HEK293T (cell line): ENCODE measurements around the gene TMEM203.

Experiments
- CTCF ChIA-PET: fragments of 350-600 bp; formaldehyde crosslinking; extraction: SDS; loops from one replicate; lab custom pipeline; 2021; ENCODE audit warnings: antibody characterized with exemption, inconsistent platforms; lab: Yijun Ruan, JAX
- POLR2A ChIA-PET: fragments of 350-600 bp; formaldehyde crosslinking; extraction: SDS; loops from one replicate; lab custom pipeline; 2020; ENCODE audit warnings: antibody characterized with exemption, inconsistent platforms; lab: Yijun Ruan, JAX
- DNase-seq: peaks from one replicate; pipeline ENCODE4 v3.0.0; 2012; ENCODE audit warnings: mixed read lengths; ENCODE audit errors: extremely low spot score
- ARNT ChIP-seq: fragments of 450-650 bp; IDR thresholded peaks from 2 replicates; pipeline ENCODE4 v1.6.1; 2017; ENCODE audit warnings: mild to moderate bottlenecking
- BHLHE40 ChIP-seq: fragments of 450-650 bp; IDR thresholded peaks from 2 replicates; pipeline ENCODE4 v1.6.1; 2016; ENCODE audit warnings: mild to moderate bottlenecking, moderate library complexity, borderline replicate concordance
- ELF4 ChIP-seq: fragments of 450-650 bp; IDR thresholded peaks from 2 replicates; pipeline ENCODE4 v1.6.1; 2017; ENCODE audit warnings: antibody characterized with exemption
- FOXA1 ChIP-seq: fragments of 450-650 bp; IDR thresholded peaks from 2 replicates; pipeline ENCODE4 v1.6.1; 2016; ENCODE audit warnings: mild to moderate bottlenecking
- FOXK2 ChIP-seq: fragments of 450-650 bp; IDR thresholded peaks from 2 replicates; pipeline ENCODE4 v1.6.1; 2016; ENCODE audit warnings: mild to moderate bottlenecking
- FOXM1 ChIP-seq: fragments of 450-650 bp; IDR thresholded peaks from 2 replicates; pipeline ENCODE4 v1.6.1; 2017; ENCODE audit warnings: mild to moderate bottlenecking, borderline replicate concordance
- HDGF ChIP-seq: fragments of 450-650 bp; IDR thresholded peaks from 2 replicates; pipeline ENCODE4 v1.6.1; 2017; ENCODE audit warnings: antibody characterized with exemption, borderline replicate concordance
- L3MBTL2 ChIP-seq: fragments of 450-650 bp; conservative IDR thresholded peaks from 2 replicates; pipeline ENCODE4 v1.6.1; 2016; ENCODE audit warnings: mild to moderate bottlenecking
- LEF1 ChIP-seq: fragments of 450-650 bp; IDR thresholded peaks from 2 replicates; pipeline ENCODE4 v1.6.1; 2017; ENCODE audit warnings: mild to moderate bottlenecking, borderline replicate concordance
- NFRKB ChIP-seq: fragments of 450-650 bp; IDR thresholded peaks from 2 replicates; pipeline ENCODE4 v1.6.1; 2016; ENCODE audit warnings: mild to moderate bottlenecking, moderate library complexity
- PKNOX1 ChIP-seq: fragments of 450-650 bp; IDR thresholded peaks from 2 replicates; pipeline ENCODE4 v1.6.1; 2016
- SP1 ChIP-seq: fragments of 450-650 bp; IDR thresholded peaks from 2 replicates; pipeline ENCODE4 v1.6.1; 2017
- SUZ12 ChIP-seq: fragments of 450-650 bp; IDR thresholded peaks from 2 replicates; pipeline ENCODE4 v1.6.1; 2016; ENCODE audit warnings: mild to moderate bottlenecking
- TARDBP ChIP-seq: fragments of 450-650 bp; IDR thresholded peaks from 2 replicates; pipeline ENCODE4 v1.6.1; 2016
- ZNF384 ChIP-seq: fragments of 450-650 bp; IDR thresholded peaks from 2 replicates; pipeline ENCODE4 v1.6.1; 2016

Gene TMEM203

DNA sequence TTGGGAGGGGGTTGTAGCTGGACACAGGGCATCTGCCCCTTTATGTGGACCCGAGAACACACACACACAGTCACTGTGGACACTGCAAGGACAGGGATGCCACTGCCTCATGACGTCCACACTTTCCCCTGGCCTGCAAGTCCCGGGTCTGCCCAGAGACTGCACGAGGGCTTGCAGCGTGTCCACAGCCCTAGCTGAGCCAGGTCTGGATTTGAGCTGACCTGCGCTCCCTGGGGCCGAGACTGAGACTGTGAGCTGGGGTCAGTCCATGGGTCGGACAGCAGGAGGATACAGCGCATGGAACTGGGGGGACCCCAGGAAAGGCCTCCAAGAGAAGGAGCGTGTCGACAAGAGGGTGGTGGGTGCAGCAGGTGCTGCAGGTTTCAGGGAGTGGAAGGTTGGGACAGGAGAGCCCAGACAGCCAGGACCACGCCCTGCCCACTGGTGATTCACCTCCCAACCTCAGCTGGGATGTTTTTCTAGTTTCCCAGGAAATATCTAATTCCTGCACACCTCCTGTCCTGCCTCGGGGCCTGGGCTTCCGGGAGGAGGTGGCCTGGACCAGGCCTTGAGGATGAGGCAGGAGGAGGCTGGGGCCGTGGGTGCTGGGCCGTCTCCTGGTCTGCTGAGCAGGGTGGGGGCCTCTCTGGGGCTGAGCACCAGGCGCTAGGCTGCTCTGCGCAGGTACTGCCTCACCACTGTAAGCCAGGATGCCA is 21.0 kb upstream of the TMEM203 start:
- DNase-seq = no peak
- CTCF ChIA-PET = interaction anchor here (1.0 to 1.1 kb wide), 2 partner anchors 50 to 177 kb away, joined by 3 read pairs; no protein-coding TSS in a partner anchor

GRCh38 chr9:137225699-137226331 is 20.4 kb upstream of the TMEM203 start:
- ChIA-PET CTCF (interaction anchor here (1.0 kb wide), 1 partner anchor 49 kb away, joined by 3 read pairs; no protein-coding TSS in a partner anchor), POLR2A (interaction anchor here (0.7 to 1.8 kb wide), 10 partner anchors 11 to 139 kb away, joined by 3 to 6 read pairs (median 3); partner anchors contain the start of genes ANAPC2, MAN1B1, SSNA1 and TPRN)
- DNase-seq = no peak
- no peak for TF ChIP-seq L3MBTL2

More for the DNA sequence above, 21.0 kb upstream of the TMEM203 start:
- TF ChIP-seq ARNT = no peak
- TF ChIP-seq TARDBP = no peak
- POLR2A ChIA-PET = interaction anchor here (0.7 to 1.8 kb wide), 7 partner anchors 12 to 140 kb away, joined by 3 to 6 read pairs (median 3); partner anchors contain the start of genes ANAPC2, MAN1B1, NDOR1 and SSNA1

DNA sequence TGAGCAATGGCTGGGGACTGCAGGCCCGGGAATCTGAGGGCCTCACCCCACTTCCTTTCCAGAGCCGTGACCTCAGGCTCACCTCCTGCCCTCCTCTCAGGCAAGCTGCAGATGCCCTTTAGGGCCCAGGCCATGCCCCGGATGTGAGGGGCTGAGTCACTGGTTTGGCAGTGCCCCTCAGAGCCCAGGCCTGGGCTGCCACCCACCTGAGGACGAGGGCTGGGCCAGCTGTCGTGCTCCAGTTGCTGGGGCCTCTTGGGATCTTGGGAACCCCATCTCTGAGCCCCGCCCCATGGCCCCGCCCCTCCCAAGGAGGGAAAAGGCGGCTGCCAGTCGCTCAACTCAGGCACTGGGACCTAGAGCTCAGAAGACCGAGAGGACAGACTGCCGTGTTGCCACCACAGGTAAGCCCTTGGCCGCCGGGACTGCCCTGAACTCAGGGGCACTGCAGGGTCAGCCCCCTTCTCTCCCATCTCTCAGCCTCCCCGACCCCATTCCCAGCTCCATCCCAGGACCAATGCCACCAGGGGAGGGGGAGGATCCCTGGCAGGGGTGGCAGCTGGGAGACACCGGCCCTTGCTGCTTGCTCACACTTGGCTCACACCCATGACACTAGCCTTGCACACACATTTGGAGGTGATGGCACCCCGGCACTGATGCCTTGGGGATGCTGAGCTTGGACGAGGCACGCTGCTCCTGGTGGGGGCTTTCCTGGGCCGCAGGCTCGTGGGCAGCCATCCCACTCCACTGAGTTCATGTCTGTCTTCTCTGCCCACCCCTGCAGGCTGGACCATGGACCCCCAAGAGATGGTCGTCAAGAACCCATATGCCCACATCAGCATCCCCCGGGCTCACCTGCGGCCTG is 19.6 kb upstream of the TMEM203 start, which contains the start of gene CYSRT1:
Gene CYSRT1, plus strand, starts transcription at position 345 of the 865 bp plus-strand sequence. Its CDS starts 448 bp downstream, at position 793.
- DNase-seq = no peak
- ChIA-PET POLR2A (interaction anchor here (0.7 to 1.5 kb wide), 8 partner anchors 11 to 138 kb away, joined by 3 to 6 read pairs (median 3); partner anchors contain the start of genes MAN1B1, NELFB, SSNA1 and TPRN), CTCF (interaction anchor here (1.0 kb wide), 1 partner anchor 12 kb away, joined by 3 read pairs; no protein-coding TSS in a partner anchor)
- TF ChIP-seq FOXA1 = no peak
- no peak for TF ChIP-seq SUZ12
- no peak for TF ChIP-seq ARNT
- no peak for TF ChIP-seq BHLHE40

DNA sequence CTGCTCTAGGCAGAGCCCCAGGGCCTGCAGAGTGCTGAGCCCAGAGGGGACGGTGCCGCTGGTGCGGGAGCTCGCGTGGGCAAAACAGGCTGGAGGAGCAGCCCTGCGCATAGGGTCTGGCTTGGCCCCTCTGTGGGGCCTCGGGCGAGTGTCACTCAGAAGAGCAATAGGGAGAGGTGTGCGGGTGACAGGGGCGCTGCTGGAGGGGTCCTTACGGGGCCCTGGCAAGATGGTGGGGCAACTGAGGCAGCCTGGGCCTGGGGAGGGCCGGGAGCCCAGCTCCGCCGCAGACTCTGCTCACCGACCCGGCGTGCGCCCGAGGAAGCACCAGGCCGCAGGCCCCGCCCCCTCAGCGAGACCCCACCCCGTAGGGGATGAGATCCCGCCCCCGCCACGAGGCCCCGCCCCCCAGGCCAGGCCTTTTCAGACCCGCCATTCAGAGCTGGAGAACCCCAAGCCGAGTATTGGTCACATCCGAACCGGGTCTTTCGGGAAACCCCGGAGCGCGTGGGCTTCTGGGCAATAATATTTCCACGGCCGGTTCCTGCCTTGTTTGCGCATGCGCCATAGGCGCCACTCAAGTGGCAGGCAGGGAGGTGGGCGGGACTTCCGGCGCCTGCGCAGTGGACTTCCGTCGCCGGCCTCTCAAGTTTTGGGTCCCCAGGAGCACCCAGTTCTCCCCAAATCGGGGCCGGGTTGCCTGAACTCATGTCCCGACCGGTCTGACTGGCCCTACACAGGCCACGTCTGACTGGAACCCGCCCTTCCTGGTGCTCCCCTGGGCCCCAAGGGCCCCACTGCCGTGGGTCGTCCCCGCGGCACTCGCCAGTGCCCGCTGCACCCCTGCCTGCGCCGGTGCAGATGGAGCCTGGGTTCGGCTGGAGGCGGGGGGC is 17.9 kb upstream of the TMEM203 start:
- CTCF ChIA-PET = interaction anchor here (0.7 to 1.2 kb wide), 5 partner anchors 9 to 295 kb away, joined by 3 to 8 read pairs (median 6); no protein-coding TSS in a partner anchor
- TF ChIP-seq FOXK2 = no peak
- no peak for TF ChIP-seq NFRKB
- no peak for TF ChIP-seq TARDBP
- no peak for TF ChIP-seq SUZ12
- TF ChIP-seq SP1 = no peak
- TF ChIP-seq HDGF = no peak
- peak; percentile 89 for TF ChIP-seq PKNOX1
- TF ChIP-seq FOXM1 = no peak
- TF ChIP-seq LEF1 = no peak
- DNase-seq = peak; percentile 95
- POLR2A ChIA-PET = interaction anchor here (0.8 to 4.4 kb wide), 20 partner anchors 10 to 443 kb away, joined by 3 to 20 read pairs (median 6); partner anchors contain the start of genes ANAPC2, MAN1B1, NDOR1 and NELFB

- POLR2A ChIA-PET = interaction anchor here (1.0 to 4.4 kb wide), 18 partner anchors 10 to 442 kb away, joined by 3 to 20 read pairs (median 6); partner anchors contain the start of genes ANAPC2, MAN1B1, NDOR1 and SSNA1
- CTCF ChIA-PET = interaction anchor here (0.7 to 1.2 kb wide), 4 partner anchors 8 to 159 kb away, joined by 3 to 8 read pairs (median 6); no protein-coding TSS in a partner anchor
- 0 out of 2 replicates have a peak, but pooled peaks have one; percentile 63 for TF ChIP-seq HDGF
- TF ChIP-seq LEF1 = no peak
- no peak for DNase-seq
Measured at GRCh38 chr9:137222190-137223077, 17.0 kb upstream of the TMEM203 start, which contains the start of gene RNF208. Gene RNF208 (minus strand): TSS chr9:137222240. CDS start chr9:137221212, 1,028 bp downstream.

DNA sequence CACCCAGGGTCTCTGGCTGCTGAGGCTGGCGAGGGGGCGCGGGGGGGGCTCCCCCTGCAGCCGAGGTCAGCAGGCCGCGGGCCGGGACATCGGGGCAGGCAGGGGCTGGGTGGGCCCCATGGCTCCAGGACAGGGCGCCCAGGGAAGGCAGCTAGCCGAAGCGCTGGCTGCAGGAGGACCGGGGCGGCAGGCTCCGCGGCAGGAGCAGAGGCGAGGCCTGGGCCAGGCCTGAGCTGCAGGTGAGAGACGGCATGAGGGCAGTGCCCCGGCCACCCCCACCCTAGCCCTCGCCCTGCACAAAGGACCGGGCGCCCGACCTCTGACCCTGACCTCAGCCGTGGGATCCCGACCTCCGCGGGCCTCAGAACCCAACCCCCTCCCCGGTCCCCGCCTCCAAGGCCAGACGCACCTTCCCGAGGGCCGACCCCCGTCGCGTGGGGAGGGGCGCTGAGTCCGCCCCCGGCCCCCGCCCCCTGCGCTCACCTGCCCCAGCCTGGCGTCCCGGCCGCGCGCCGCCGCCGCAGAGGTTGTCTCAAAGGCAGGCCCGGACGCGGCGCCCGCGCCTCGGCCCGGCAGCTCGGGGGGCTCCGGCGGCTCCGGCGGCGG is 16.2 kb upstream of the TMEM203 start:
- TF ChIP-seq HDGF (no peak), FOXA1 (no peak), SUZ12 (no peak), ZNF384 (no peak), FOXK2 (no peak), ARNT (no peak), L3MBTL2 (no peak), SP1 (no peak), FOXM1 (no peak), TARDBP (no peak), ELF4 (no peak), BHLHE40 (no peak), PKNOX1 (no peak)
- ChIA-PET CTCF (no interaction called here), POLR2A (interaction anchor here (1.0 to 4.4 kb wide), 3 partner anchors 11 to 42 kb away, joined by 3 to 20 read pairs (median 6); partner anchors contain the start of gene TUBB4B)
- no peak for DNase-seq
